Measurements from ENCODE around the gene SYT1. TPM values are rescaled to one million over a fixed set of nuclear protein-coding genes. Genes with fewer than 3 reads are reported as not detected.

The SYT1 gene
- total and polyA plus RNA-seq, 8 donors: under 0.01 to 11.4 (median 0.88) TPM

- intact Hi-C loops (cut with DNase I; ENCODE audit: low total_unique reads): no loop called here
- Histone ChIP-seq H3K9me3 (no peaks in the 10 kb centered on the region), H3K27me3 (no peaks in the 10 kb centered on the region), H3K4me3 (no peak overlapping the region), H3K4me1 (peaks cover 0 to 4% (median 0%) of the 10 kb centered on the region in 4 donors), H3K36me3 (no peaks in the 10 kb centered on the region), H3K27ac (no peak overlapping the region)
- 85 to 96% (median 87%) methylated on average over 2 of the region's 2 CpGs for WGBS, 5 donors
- DNase-seq: no peak
- TF ChIP-seq POLR2A (IDR thresholded peaks at IDR 0.05) (no peak), POLR2AphosphoS5 (IDR thresholded peaks at IDR 0.05) (no peak), EP300 (IDR thresholded peaks at IDR 0.05) (no peak)
- TF ChIP-seq, protein P1, sequence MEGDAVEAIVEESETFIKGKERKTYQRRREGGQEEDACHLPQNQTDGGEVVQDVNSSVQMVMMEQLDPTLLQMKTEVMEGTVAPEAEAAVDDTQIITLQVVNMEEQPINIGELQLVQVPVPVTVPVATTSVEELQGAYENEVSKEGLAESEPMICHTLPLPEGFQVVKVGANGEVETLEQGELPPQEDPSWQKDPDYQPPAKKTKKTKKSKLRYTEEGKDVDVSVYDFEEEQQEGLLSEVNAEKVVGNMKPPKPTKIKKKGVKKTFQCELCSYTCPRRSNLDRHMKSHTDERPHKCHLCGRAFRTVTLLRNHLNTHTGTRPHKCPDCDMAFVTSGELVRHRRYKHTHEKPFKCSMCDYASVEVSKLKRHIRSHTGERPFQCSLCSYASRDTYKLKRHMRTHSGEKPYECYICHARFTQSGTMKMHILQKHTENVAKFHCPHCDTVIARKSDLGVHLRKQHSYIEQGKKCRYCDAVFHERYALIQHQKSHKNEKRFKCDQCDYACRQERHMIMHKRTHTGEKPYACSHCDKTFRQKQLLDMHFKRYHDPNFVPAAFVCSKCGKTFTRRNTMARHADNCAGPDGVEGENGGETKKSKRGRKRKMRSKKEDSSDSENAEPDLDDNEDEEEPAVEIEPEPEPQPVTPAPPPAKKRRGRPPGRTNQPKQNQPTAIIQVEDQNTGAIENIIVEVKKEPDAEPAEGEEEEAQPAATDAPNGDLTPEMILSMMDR (IDR thresholded peaks at IDR 0.05): no peak
These were observed 515.8 kb downstream of the SYT1 start for GRCh38 chr12:79380402-79380801.

- no peaks in the 10 kb centered on the region for H3K27me3 ChIP-seq
- H3K4me3 ChIP-seq: no peak overlapping the region
- peaks cover 0 to 2% (median 0%) of the 10 kb centered on the region in 4 donors for H3K4me1 ChIP-seq
- no peak overlapping the region for H3K27ac ChIP-seq
- intact Hi-C loops (cut with DNase I; ENCODE audit: low total_unique reads): no loop called here
- H3K9me3 ChIP-seq: no peaks in the 10 kb centered on the region
- TF ChIP-seq EP300 (IDR thresholded peaks at IDR 0.05): no peak
- TF ChIP-seq POLR2A (IDR thresholded peaks at IDR 0.05): no peak
- TF ChIP-seq, protein P1 (IDR thresholded peaks at IDR 0.05): no peak
- no peak for TF ChIP-seq POLR2AphosphoS5 (IDR thresholded peaks at IDR 0.05)
- 59 to 72% (median 70%) methylated on average over 11 of the region's 11 CpGs for WGBS, 5 donors
- H3K36me3 ChIP-seq: no peaks in the 10 kb centered on the region
- no peak for DNase-seq
These were observed 517.0 kb downstream of the SYT1 start for GRCh38 chr12:79381248-79382208.

- Histone ChIP-seq H3K27me3 (no peaks in the 10 kb centered on the region), H3K36me3 (no peaks in the 10 kb centered on the region), H3K9me3 (no peaks in the 10 kb centered on the region), H3K27ac (no peak overlapping the region), H3K4me1 (no peaks in the 10 kb centered on the region), H3K4me3 (no peak overlapping the region)
- WGBS, 5 donors: 68 to 90% (median 80%) methylated on average over 4 of the region's 4 CpGs
- no peak for DNase-seq
- TF ChIP-seq, protein P1 (IDR thresholded peaks at IDR 0.05): no peak
- no peak for TF ChIP-seq POLR2AphosphoS5 (IDR thresholded peaks at IDR 0.05)
- no peak for TF ChIP-seq POLR2A (IDR thresholded peaks at IDR 0.05)
- no peak for TF ChIP-seq EP300 (IDR thresholded peaks at IDR 0.05)
- intact Hi-C loops (cut with DNase I; ENCODE audit: low total_unique reads): no loop called here
These were observed 520.0 kb downstream of the SYT1 start for GRCh38 chr12:79384551-79384950.

GRCh38 chr12:79388011-79388410 lies 523.4 kb downstream of the SYT1 start:
- peak in 1 of 2 donors; percentile 72 for DNase-seq
- H3K36me3 ChIP-seq: no peaks in the 10 kb centered on the region
- H3K9me3 ChIP-seq: no peaks in the 10 kb centered on the region
- WGBS, 5 donors: 27 to 56% (median 42%) methylated on average over 1 of the region's 1 CpG
- H3K4me3 ChIP-seq: no peak overlapping the region
- no peaks in the 10 kb centered on the region for H3K4me1 ChIP-seq
- H3K27me3 ChIP-seq: no peaks in the 10 kb centered on the region
- no peak overlapping the region for H3K27ac ChIP-seq
- intact Hi-C loops (cut with DNase I; ENCODE audit: low total_unique reads): no loop called here
- TF ChIP-seq EP300 (IDR thresholded peaks at IDR 0.05) (no peak), POLR2A (IDR thresholded peaks at IDR 0.05) (no peak), POLR2AphosphoS5 (IDR thresholded peaks at IDR 0.05) (no peak)
- TF ChIP-seq, protein P1 (IDR thresholded peaks at IDR 0.05): no peak
